Measurements from ENCODE around the gene ADGRG2. TPM values are rescaled to one million over a fixed set of nuclear protein-coding genes. Genes with fewer than 3 reads are reported as not detected.

Gene ADGRG2
- total RNA-seq, 1 donor = 0.18 TPM

- no peak for TF ChIP-seq CTCF (IDR thresholded peaks at IDR 0.05; ENCODE audit: insufficient read depth, low read length)
- DNase-seq (ENCODE audit: low read depth) = no peak
- no peak overlapping the region for H3K4me3 ChIP-seq (ENCODE audit: low read depth, low read length)
Measured at GRCh38 chrX:18946157-18946556, 176.1 kb downstream of the ADGRG2 start.

DNA sequence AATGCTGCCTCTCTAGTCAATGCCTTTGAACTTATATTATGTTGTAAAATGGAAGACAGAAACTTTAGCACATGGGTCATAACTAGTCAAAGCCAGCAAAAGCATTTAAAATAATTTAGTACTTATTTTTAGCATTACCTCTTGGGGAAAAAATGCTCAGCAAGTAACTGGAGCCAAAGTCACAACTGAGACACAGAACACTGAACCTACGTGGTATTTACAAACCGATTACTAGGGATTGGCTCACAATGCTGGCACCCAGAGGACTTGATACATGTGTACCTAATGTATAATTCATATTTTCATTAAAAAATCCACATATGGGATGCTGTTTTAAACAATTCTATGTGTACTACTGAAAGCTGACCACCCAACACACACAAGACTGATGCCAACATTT, 176.8 kb downstream of the ADGRG2 start:
- H3K4me3 ChIP-seq (ENCODE audit: low read depth, low read length) = no peak overlapping the region
- TF ChIP-seq CTCF (IDR thresholded peaks at IDR 0.05; ENCODE audit: insufficient read depth, low read length) = no peak
- DNase-seq (ENCODE audit: low read depth) = no peak

GRCh38 chrX:18944482-18944881, 177.8 kb downstream of the ADGRG2 start:
- no peak for DNase-seq (ENCODE audit: low read depth)
- no peak for TF ChIP-seq CTCF (IDR thresholded peaks at IDR 0.05; ENCODE audit: insufficient read depth, low read length)
- H3K4me3 ChIP-seq (ENCODE audit: low read depth, low read length) = no peak overlapping the region

DNA sequence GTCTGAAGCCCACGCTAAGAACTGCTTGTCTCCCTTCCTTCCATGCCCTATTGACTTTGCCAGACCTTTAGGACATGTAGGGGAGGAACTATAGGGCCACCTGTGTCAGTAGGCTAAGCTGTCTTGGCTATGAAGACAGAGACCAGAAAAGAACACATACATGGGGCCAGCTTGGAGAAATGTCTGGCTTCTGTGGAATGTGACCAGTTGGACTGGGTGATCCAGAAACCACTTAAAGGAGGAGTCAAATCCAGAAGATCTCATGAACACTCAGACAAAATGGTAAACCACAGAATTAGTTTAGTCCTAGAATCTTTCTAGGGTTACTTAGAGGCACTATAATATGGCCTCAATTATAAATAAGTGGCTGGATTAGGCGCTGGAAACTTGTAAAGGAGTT, 180.4 kb downstream of the ADGRG2 start:
- TF ChIP-seq CTCF (IDR thresholded peaks at IDR 0.05; ENCODE audit: insufficient read depth, low read length) = no peak
- H3K4me3 ChIP-seq (ENCODE audit: low read depth, low read length) = no peak overlapping the region
- no peak for DNase-seq (ENCODE audit: low read depth)

Other genes starting within 250 kb of the ADGRG2 start
- 8.3 and 9.2 TPM in 2 replicates for gene PHKA2, start 138.4 kb downstream of the ADGRG2 start, total RNA-seq (ENCODE audit: low replicate concordance)
- 40.8 and 195 TPM in 2 replicates for gene PDHA1, start 221.5 kb upstream of the ADGRG2 start, total RNA-seq (ENCODE audit: low replicate concordance)

All from fibroblast of the aortic adventitia (primary cell).